GM20000 (cell line): ENCODE results near the gene ATP2B2.
"Not testable (repeated sequence)": the region's sequence is repeated elsewhere in the genome, so short reads cannot be mapped to it uniquely, and the experiment has no call there.

Experiments used
- DNase-seq: peaks from one replicate; pipeline ENCODE4 v3.0.0; 2012; ENCODE audit warnings: low spot score
- CTCF ChIP-seq: IDR thresholded peaks from 2 replicates; pipeline ENCODE4 v1.5.1; 2012; ENCODE audit warnings: mild to moderate bottlenecking, control low read depth; ENCODE audit errors: extremely low read depth, missing control alignments

Gene ATP2B2

DNA sequence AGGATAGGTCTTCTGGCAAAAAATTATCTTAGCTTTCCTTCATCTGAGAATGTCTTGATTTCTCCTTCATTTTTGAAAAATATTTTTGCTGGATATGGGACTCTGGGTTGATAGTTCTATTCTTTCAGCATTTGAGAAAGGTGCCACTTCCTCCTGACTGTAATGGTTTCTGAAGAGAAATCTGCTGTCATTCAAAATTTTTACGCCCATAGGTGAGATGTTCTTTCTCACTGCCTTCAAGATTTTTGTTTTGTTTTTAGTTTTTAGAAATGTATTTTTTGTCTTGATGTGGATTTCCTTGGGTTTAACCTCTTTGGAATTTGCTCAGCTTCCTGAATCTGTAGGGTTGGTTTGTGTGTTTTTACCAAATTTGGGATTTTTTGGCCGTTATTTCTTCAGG lies 37.1 kb upstream of the ATP2B2 start:
- no peak for TF ChIP-seq CTCF
- DNase-seq = no peak

- not testable (repeated sequence) for DNase-seq
Observed at GRCh38 chr3:10540347-10540746, 35.0 kb upstream of the ATP2B2 start.

DNA sequence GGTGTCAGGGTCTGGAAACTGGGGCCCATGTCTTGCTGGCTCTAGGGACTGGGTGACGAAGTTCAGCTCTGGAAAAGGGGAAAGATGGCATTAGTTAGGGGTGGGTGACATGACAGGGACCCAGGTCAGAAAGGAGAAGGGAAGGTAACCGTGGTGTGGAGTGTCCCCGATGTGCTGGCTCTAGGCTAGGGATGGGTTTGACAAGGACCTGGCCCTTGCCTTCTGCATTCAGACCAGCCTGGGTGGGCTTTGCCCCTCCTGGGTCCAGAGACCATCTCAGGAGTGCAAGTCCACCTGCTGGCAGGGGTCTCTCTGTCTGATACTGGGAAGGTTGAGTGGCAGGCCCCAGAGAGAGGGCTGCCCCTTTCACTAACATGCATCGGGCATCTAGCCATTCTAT lies 28.7 kb upstream of the ATP2B2 start:
- no peak for TF ChIP-seq CTCF
- no peak for DNase-seq

DNA sequence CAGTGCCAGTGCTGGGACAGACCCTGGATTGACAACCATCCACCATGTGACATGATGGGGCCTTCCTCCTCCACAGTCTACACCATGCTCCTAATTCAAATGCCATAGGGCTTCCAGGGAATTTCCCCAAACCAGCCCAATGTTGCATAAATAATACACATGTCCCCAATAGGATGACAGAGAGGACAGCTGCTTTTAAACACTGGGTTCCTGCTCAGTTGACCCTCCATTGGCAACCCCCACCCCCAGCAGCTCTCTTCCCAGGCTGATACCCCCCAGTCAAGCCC lies 28.3 kb upstream of the ATP2B2 start:
- no peak for DNase-seq
- no peak for TF ChIP-seq CTCF

- DNase-seq = no peak
- TF ChIP-seq CTCF = no peak
Observed at GRCh38 chr3:10532939-10533736, 27.8 kb upstream of the ATP2B2 start.

DNA sequence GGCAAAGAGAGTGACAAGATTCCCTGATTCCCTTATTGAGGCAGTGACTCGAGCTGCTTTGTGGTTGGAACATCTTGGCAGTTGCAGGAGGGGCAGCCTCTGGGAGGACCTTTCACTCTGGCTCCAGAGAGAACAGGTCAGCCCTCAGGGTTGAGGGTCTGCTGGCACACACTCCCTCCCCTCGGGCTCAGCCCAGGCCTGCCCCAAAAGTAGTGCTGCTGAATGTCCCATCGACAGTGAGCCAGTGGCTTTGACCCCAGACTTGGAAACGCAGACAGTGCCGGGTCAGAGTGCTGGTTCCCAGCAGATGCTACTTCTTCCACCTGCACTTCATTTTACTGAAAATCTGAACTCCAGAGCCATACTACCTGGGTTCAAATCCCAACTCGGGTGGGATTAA lies 25.6 kb upstream of the ATP2B2 start:
- no peak for DNase-seq
- TF ChIP-seq CTCF = no peak

- no peak for TF ChIP-seq CTCF
- no peak for DNase-seq
Observed at GRCh38 chr3:10530241-10530640, 24.9 kb upstream of the ATP2B2 start.

DNA sequence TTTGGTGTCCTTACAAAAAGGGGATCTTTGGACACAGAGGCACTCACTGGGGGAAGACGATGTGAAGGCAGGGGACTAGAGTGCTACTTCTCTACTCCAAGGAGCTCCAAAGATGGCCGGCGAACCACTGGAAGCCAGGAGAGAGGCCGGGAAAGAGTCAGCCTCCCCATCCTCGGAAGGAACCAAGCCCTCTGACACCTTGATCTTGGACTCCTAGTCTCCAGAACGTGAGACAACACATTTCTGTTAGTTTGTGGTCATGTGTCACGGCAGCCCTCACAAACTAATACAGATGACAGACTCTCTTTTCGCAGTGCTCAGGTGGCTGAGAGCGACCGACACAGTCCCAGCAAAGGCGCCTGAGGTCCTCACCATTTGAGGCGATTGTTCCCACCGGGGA lies 24.4 kb upstream of the ATP2B2 start:
- TF ChIP-seq CTCF = no peak
- DNase-seq = no peak
